ENCODE results near the gene C3orf18.

GRCh38 chr3:50520849-50521248 lies 46.7 kb downstream of the C3orf18 start:
- TF ChIP-seq CTCF (IDR thresholded peaks at IDR 0.05; ENCODE audit: extremely low read depth in 1 of 2, insufficient read depth in 1 of 2, low read depth in 1 of 2, low read length in 2 of 2): no peak
- no peak for TF ChIP-seq POLR2A (IDR thresholded peaks at IDR 0.05; ENCODE audit: low read depth, low read length)

Data from endothelial cell of umbilical vein (primary cell).